Gastroesophageal sphincter (tissue), 4 donors: ENCODE measurements around the gene ARHGEF38. TPM values are rescaled to one million over a fixed set of nuclear protein-coding genes. Genes with fewer than 3 reads are reported as not detected.

Source experiments
- ATAC-seq: fragments of 150-250 bp; one replicate; pipeline ENCODE4 v1.9.1; 2016; ENCODE audit warnings: mild to moderate bottlenecking, moderate library complexity
- H3K27ac ChIP-seq, 4 donors: fragments of 200-600 bp; sonication (generic) in 3 of 4; 1 replicate in 3 of 4; 2 replicates in 1 of 4; pipeline ENCODE4 v1.5.1; 2016 to 2019
- H3K27me3 ChIP-seq: fragments of 200-600 bp; sonication (generic); one replicate; pipeline ENCODE4 v1.5.1; 2019
- H3K36me3 ChIP-seq, 2 donors: fragments of 200-600 bp; sonication (generic); one replicate each; pipeline ENCODE4 v1.5.1; 2019; ENCODE audit warnings: control low read depth in 1 of 2
- H3K4me1 ChIP-seq, 3 donors: fragments of 200-600 bp; sonication (generic); 1 replicate in 2 of 3; 2 replicates in 1 of 3; pipeline ENCODE4 v1.5.1; 2016 to 2019; ENCODE audit warnings: control low read depth in 2 of 3
- H3K4me3 ChIP-seq, 2 donors: fragments of 200-600 bp; sonication (generic); one replicate each; pipeline ENCODE4 v1.5.1; 2019; ENCODE audit warnings: mild to moderate bottlenecking in 1 of 2, moderate library complexity in 1 of 2
- H3K9me3 ChIP-seq, 3 donors: fragments of 200-600 bp; sonication (generic); one replicate each; pipeline ENCODE4 v1.5.1; 2017 to 2019; ENCODE audit warnings: control low read depth in 2 of 3
- EP300 ChIP-seq: sonication (generic); formaldehyde crosslinking; IDR thresholded peaks from one replicate; pipeline ENCODE4 v1.6.1; 2017; ENCODE audit warnings: antibody characterized with exemption, mild to moderate bottlenecking
- POLR2A ChIP-seq, 2 donors: fragments of 450-650 bp; IDR thresholded peaks; one replicate each; pipeline ENCODE4 v1.6.1; 2017; ENCODE audit warnings: antibody characterized with exemption in 2 of 2, mild to moderate bottlenecking in 2 of 2, moderate library complexity in 1 of 2
- POLR2AphosphoS5 ChIP-seq: sonication (generic); formaldehyde crosslinking; IDR thresholded peaks from one replicate; pipeline ENCODE4 v1.6.1; 2017; ENCODE audit warnings: antibody characterized with exemption
- WGBS, 2 donors: methylation state at CpG; one replicate each; pipeline ENCODE4 v1.1.5; 2018; ENCODE audit warnings: low coverage in 1 of 2; 5-methylcytosine and 5-hydroxymethylcytosine counted together
- total RNA-seq, 4 donors: library from RNA; depleted of rRNA; stranded (reverse); fragments of >200 nt; gene quantifications; one replicate each; pipeline ENCODE4 v1.1.0, GENCODE V29; 2016
- TF ChIP-seq, protein P1 (sequence below), 4 experiments: fragments of 200-600 bp in 2 of 4; fragments of 450-650 bp in 2 of 4; sonication (generic) in 1 of 4; IDR thresholded peaks; one replicate each; pipeline ENCODE4 v1.5.1; 2017 to 2019; ENCODE audit warnings: antibody characterized with exemption in 4 of 4, mild to moderate bottlenecking in 2 of 4, moderate library complexity in 2 of 4

Gene ARHGEF38
- total RNA-seq, 4 donors from 2014 or later = 0.25 TPM; not detected in 3

DNA sequence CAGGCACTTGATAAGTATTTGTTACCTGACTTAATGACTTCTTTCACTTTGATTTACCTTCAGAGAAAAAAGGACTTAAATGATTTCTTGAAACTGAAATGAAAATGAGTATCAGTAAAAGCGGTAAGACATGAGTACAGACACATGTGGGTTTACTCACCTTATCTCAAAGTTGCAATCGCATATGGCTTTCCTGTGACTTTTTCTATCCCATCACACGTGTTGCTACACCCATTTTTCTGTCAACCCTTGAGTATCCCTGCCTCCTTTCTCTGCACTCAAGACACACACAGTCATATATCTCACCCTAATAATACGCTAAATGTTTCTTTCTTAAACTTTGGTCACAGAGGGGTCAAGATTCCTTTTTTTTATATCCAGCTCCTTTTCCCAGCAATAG lies 11.0 kb upstream of the ARHGEF38 start:
- Histone ChIP-seq H3K27me3 (no peaks in the 10 kb centered on the region), H3K9me3 (no peaks in the 10 kb centered on the region), H3K36me3 (no peaks in the 10 kb centered on the region), H3K4me3 (no peak overlapping the region), H3K27ac (no peak overlapping the region), H3K4me1 (no peaks in the 10 kb centered on the region)
- WGBS, 2 donors = 55 to 82% methylated on average over 4 of the region's 4 CpGs
- TF ChIP-seq POLR2A (IDR thresholded peaks at IDR 0.05) (no peak), POLR2AphosphoS5 (no peak), EP300 (no peak)
- TF ChIP-seq, protein P1, sequence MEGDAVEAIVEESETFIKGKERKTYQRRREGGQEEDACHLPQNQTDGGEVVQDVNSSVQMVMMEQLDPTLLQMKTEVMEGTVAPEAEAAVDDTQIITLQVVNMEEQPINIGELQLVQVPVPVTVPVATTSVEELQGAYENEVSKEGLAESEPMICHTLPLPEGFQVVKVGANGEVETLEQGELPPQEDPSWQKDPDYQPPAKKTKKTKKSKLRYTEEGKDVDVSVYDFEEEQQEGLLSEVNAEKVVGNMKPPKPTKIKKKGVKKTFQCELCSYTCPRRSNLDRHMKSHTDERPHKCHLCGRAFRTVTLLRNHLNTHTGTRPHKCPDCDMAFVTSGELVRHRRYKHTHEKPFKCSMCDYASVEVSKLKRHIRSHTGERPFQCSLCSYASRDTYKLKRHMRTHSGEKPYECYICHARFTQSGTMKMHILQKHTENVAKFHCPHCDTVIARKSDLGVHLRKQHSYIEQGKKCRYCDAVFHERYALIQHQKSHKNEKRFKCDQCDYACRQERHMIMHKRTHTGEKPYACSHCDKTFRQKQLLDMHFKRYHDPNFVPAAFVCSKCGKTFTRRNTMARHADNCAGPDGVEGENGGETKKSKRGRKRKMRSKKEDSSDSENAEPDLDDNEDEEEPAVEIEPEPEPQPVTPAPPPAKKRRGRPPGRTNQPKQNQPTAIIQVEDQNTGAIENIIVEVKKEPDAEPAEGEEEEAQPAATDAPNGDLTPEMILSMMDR (IDR thresholded peaks at IDR 0.05) = no peak
- no peak for ATAC-seq

DNA sequence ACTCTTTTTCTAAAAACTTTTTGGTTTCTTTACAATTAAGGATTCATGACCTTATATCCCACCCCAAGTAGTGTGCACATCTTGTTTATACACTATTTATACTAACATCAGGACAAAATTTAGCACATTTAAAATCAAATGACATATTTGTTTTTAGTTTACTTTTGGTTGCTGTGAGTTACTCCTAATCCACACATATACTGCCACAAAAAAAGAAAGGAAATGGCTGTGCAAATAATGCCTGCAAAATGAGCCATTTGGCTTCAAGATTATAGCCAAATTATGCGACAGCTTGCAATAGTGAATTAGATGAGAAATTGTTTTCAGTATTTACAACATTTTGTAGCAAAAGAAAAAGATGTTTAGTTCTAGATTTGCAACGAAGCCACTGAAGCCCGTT lies 10.4 kb upstream of the ARHGEF38 start:
- Histone ChIP-seq H3K4me1 (no peaks in the 10 kb centered on the region), H3K4me3 (no peak overlapping the region), H3K27me3 (no peaks in the 10 kb centered on the region), H3K36me3 (no peaks in the 10 kb centered on the region), H3K9me3 (no peaks in the 10 kb centered on the region), H3K27ac (no peak overlapping the region)
- ATAC-seq = no peak
- TF ChIP-seq EP300 (no peak), POLR2A (IDR thresholded peaks at IDR 0.05) (no peak), POLR2AphosphoS5 (no peak)
- TF ChIP-seq, protein P1 (IDR thresholded peaks at IDR 0.05) = no peak
- 64 to 81% methylated on average over 3 of the region's 3 CpGs for WGBS, 2 donors

DNA sequence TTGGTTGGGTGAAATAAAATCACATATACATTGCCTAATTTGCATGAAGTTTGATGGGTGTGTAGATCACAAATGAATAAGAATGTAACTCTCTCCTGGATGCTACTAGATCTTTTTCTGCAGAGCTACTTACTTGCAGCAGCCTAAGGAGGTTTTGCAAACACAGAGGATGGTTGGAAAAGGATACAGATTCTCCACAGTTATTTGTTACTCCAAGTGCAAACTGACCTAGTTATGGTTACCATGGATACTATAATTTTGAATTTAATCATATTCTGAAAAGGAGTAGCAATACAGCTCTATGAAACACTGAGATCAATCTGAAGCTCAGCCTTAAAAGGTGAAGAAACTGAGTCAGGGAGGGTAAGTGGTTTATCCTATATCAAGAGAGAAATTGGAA lies 9.1 kb upstream of the ARHGEF38 start:
- Histone ChIP-seq H3K9me3 (no peaks in the 10 kb centered on the region), H3K4me1 (no peaks in the 10 kb centered on the region), H3K36me3 (no peaks in the 10 kb centered on the region), H3K27me3 (no peaks in the 10 kb centered on the region), H3K4me3 (no peak overlapping the region), H3K27ac (no peak overlapping the region)
- TF ChIP-seq, protein P1 (IDR thresholded peaks at IDR 0.05) = no peak
- no peak for TF ChIP-seq POLR2AphosphoS5
- TF ChIP-seq POLR2A (IDR thresholded peaks at IDR 0.05) = no peak
- TF ChIP-seq EP300 = no peak
- ATAC-seq = no peak

DNA sequence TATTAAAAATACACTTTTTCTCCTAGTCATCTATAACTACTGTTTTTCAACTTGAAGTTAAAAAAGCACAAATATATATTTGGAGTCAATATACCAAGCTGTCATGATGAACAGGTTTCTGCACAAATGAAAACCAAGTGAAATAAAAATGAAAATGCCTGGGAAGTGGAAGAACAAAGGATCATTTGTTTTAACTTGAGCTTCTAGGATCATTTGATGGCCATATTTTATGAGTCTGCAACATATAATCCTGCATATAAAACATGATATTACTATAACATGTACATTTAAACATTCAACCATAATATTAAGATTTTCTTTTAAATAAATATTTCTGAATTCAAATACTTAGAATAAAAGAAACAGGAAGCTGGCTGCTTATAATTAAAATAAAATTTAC lies 8.5 kb upstream of the ARHGEF38 start:
- ATAC-seq = no peak
- TF ChIP-seq, protein P1 (IDR thresholded peaks at IDR 0.05) = no peak
- TF ChIP-seq POLR2A (IDR thresholded peaks at IDR 0.05) (no peak), POLR2AphosphoS5 (no peak), EP300 (no peak)
- Histone ChIP-seq H3K36me3 (no peaks in the 10 kb centered on the region), H3K4me3 (no peak overlapping the region), H3K4me1 (no peaks in the 10 kb centered on the region), H3K27me3 (no peaks in the 10 kb centered on the region), H3K27ac (no peak overlapping the region), H3K9me3 (no peaks in the 10 kb centered on the region)

DNA sequence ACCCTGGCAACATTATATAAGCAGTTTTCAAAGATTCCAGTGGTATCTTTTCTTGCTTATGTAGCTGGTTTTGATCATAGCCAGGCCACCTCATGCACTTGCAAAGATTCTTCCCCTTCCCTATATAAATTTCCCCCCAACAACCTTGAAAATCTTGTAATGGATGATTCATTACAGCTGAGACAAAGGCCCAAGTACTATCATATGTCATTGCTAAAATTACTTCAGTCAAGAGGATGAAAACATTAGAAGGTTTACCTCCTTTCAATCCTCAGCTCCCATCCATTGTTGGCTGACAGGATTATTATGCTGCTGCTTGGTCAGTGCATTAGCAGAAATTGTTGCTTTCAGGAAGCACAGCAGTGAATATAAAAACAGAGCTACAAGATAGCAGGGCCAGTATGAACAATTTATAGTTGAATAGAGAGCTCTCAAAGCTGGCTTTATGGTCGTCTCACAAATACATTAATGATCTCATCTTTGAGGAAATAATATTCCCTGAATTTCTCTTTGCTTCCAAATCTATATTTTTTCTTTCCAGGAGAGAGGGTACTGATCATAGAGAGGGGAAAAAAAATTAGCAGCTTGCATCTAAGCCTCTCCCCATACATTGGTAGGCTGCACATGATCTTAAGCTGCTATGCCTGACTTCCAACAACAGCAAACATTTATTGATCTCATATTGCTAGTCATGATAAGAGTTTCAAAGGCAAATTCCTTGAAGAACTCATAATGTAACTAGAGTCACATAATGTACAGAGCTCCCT lies 7.7 kb upstream of the ARHGEF38 start:
- 31 to 36% methylated on average over 1 of the region's 1 CpG for WGBS, 2 donors

More for the DNA sequence above, 7.7 kb upstream of the ARHGEF38 start:
- Histone ChIP-seq H3K36me3 (no peaks in the 10 kb centered on the region), H3K27ac (no peak overlapping the region), H3K4me3 (no peak overlapping the region), H3K4me1 (no peaks in the 10 kb centered on the region), H3K27me3 (no peaks in the 10 kb centered on the region), H3K9me3 (no peaks in the 10 kb centered on the region)
- ATAC-seq = no peak
- TF ChIP-seq EP300 (no peak), POLR2AphosphoS5 (no peak), POLR2A (IDR thresholded peaks at IDR 0.05) (no peak)
- TF ChIP-seq, protein P1 (IDR thresholded peaks at IDR 0.05) = no peak
